PFSK-1 (cell line): Measurements from ENCODE around the gene CACNA1A.

Experiments
- FOXP2 ChIP-seq: optimal IDR thresholded peaks from 2 replicates; pipeline ENCODE3; 2011; ENCODE audit warnings: borderline replicate concordance, control low read depth, inconsistent platforms; ENCODE audit not compliant: insufficient read depth; ENCODE audit errors: extremely low read length, extremely low read depth
- POLR2AphosphoS5 ChIP-seq: IDR thresholded peaks from 2 replicates; pipeline ENCODE4 v1.6.1; 2012; ENCODE audit warnings: low read depth, mild to moderate bottlenecking, control low read depth, low read length, moderate library complexity
- SIN3A ChIP-seq: IDR thresholded peaks from 2 replicates; pipeline ENCODE4 v1.6.1; 2012; ENCODE audit warnings: mild to moderate bottlenecking, low read length, moderate library complexity, borderline replicate concordance; ENCODE audit not compliant: insufficient read depth
- TAF1 ChIP-seq: IDR thresholded peaks from 2 replicates; pipeline ENCODE4 v1.6.1; 2012; ENCODE audit warnings: low read length, control low read depth, borderline replicate concordance; ENCODE audit not compliant: insufficient read depth
- TF ChIP-seq, protein P1 (sequence below), 2 experiments: IDR thresholded peaks; 2 replicates each; pipeline versions ENCODE4 v1.6.1 to v1.8.0; 2011 to 2012; ENCODE audit warnings: low read depth in 2 of 2, low read length in 2 of 2, control low read depth in 1 of 2, inconsistent platforms in 1 of 2, mild to moderate bottlenecking in 1 of 2, moderate library complexity in 1 of 2; ENCODE audit not compliant: insufficient read depth in 1 of 2

The CACNA1A gene

DNA sequence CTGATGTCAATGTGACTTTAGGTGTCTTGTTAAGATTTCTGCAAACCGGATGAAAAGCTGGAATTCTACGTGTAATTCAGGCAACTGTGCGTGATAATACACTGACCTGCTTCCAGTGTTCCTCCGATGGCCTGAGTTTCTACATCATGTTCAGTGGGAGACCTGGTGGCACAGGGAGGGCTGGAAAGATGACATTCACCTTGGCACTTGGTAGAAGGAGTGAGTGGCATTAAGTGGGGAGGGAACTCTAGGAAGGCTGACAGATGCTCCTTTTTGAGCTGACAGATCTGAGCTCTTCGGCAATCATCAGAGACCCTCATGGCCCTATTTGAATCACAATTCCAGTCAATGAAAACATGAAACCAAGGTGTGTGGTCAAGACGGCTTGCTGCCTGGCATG lies 4.0 kb downstream of the CACNA1A start:
- TF ChIP-seq POLR2AphosphoS5, result no peak
- no peak for TF ChIP-seq TAF1
- TF ChIP-seq SIN3A, result no peak
- TF ChIP-seq, protein P1, sequence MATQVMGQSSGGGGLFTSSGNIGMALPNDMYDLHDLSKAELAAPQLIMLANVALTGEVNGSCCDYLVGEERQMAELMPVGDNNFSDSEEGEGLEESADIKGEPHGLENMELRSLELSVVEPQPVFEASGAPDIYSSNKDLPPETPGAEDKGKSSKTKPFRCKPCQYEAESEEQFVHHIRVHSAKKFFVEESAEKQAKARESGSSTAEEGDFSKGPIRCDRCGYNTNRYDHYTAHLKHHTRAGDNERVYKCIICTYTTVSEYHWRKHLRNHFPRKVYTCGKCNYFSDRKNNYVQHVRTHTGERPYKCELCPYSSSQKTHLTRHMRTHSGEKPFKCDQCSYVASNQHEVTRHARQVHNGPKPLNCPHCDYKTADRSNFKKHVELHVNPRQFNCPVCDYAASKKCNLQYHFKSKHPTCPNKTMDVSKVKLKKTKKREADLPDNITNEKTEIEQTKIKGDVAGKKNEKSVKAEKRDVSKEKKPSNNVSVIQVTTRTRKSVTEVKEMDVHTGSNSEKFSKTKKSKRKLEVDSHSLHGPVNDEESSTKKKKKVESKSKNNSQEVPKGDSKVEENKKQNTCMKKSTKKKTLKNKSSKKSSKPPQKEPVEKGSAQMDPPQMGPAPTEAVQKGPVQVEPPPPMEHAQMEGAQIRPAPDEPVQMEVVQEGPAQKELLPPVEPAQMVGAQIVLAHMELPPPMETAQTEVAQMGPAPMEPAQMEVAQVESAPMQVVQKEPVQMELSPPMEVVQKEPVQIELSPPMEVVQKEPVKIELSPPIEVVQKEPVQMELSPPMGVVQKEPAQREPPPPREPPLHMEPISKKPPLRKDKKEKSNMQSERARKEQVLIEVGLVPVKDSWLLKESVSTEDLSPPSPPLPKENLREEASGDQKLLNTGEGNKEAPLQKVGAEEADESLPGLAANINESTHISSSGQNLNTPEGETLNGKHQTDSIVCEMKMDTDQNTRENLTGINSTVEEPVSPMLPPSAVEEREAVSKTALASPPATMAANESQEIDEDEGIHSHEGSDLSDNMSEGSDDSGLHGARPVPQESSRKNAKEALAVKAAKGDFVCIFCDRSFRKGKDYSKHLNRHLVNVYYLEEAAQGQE (IDR thresholded peaks at IDR 0.05; ENCODE audit: insufficient read depth in 1 of 2, low read depth in 2 of 2, low read length in 2 of 2), result no peak
- TF ChIP-seq FOXP2, result no peak

DNA sequence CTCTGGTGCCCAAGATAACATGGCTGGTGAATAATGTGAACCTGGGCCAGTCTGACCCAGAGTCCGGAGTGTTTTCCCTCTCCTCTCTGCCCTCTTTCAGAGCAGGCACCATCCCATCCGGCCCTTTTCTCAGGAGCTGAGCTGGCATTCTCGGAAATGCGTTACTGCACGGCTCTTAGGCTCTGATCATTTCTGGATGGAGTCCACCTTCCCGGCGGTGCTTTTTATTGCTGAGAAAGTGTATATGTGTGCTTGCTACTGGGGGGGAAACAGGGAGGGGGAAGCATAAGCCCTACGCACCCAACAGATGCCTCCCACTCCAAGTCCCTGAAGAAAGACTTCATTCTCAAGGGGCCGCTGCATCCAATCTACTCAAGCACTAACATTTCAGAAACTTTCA lies 6.6 kb downstream of the CACNA1A start:
- no peak for TF ChIP-seq POLR2AphosphoS5
- TF ChIP-seq, protein P1 (IDR thresholded peaks at IDR 0.05; ENCODE audit: insufficient read depth in 1 of 2, low read depth in 2 of 2, low read length in 2 of 2), result no peak
- TF ChIP-seq TAF1, result no peak
- no peak for TF ChIP-seq FOXP2
- TF ChIP-seq SIN3A, result no peak

DNA sequence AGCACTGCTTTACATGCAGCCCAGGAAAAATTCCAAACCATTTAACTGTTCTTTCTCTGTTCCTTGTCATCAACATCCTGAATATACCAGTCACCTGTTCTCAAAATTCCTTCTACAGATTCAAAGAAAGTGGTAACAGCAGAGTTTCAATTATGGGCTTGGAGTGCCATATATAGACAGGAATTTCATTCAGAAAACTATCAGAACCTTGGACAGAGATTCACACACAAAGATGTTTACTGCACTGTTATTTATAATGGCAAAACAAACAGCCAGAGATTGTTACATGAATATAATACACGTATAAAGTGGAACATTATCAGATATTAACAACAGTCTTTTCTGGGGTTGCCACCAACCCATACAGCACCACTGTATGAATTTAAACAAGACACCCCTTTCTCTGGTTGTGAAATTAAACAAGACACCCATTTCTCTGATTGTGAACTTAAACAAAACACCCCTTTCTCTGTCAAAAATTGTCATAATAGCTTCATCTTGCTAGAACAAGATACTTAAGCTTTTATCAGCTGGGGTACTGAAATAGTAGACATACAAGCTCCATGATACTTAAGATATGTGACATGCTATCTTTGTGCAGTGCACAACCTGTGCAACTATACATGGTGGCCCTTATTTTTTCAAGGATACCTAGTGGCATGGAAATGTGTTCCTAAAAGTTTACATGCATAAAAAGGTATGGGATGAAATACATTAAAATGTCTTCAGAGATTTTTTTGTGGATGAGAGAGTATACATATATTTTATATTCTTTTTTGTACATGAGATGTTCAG lies 12.6 kb downstream of the CACNA1A start:
- TF ChIP-seq, protein P1 (IDR thresholded peaks at IDR 0.05; ENCODE audit: insufficient read depth in 1 of 2, low read depth in 2 of 2, low read length in 2 of 2), result peak; percentile 43 to 61; a peak in 1 of 4 replicates
- TF ChIP-seq TAF1, result no peak

DNA sequence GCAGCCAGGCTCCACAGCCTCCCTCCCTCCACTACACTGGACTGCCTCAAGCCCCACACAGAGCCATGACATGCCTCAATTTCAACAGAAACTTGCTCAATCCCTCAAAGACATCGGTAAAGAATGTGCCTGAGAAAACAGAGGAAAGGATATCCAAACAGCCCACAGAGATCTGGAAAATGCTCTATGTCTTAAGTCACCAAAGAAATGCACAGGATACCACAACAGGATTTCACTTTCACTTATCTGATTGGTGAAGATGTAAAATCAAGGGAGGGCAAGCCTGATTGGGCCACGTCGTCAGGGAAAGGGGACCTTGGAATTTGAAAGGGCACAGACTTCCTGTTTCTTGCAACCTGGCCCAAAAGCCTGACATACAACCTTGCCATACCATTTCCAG lies 14.2 kb downstream of the CACNA1A start:
- no peak for TF ChIP-seq FOXP2

DNA sequence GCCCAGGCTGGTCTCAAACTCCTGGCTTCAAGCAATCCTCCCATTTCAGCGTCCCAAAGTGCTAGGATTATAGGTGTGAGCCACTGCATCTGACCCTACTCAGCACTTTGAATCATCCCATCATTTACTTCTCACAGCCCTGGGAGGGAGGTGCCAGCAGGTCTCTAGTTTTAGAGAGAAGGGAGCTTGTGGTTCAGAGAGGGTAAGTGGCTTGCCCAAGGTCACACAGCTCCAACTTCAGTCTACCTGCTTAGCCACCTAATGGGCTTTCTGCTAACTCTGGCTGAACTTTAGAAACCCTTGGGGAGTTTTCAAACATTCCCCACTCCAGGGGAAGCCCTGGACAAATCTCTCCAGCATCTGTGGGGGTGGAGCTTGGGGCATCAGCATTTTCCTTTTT lies 18.3 kb downstream of the CACNA1A start:
- TF ChIP-seq SIN3A (no peak), POLR2AphosphoS5 (no peak)
- TF ChIP-seq, protein P1 (IDR thresholded peaks at IDR 0.05; ENCODE audit: insufficient read depth in 1 of 2, low read depth in 2 of 2, low read length in 2 of 2), result no peak
